ENCODE results near the gene GMDS. TPM values are rescaled to one million over a fixed set of nuclear protein-coding genes. Genes with fewer than 3 reads are reported as not detected.

The GMDS gene
- total RNA-seq, 1 donor from 2014 or later = 30.2 TPM

DNA sequence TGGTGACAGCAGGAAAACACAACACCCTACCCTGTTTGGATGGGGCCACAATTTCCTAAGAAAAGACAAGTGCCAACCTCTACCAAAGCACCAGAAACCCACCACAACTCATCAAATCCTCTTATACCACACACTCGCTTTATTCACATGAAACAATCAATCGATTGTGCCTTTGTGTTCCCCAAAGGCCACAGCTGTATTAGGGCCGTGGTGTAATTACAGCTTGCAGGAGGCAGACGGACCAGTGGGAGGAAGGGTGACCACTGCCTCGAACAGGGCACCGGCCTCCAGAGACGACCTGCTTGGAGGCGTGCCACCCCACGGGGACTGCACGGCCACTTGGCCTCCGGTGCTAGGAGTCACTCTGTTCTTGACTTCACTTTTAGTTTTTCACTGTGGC, 371.6 kb downstream of the GMDS start:
- TF ChIP-seq POLR2AphosphoS5 (IDR thresholded peaks at IDR 0.05; ENCODE audit: insufficient read depth in 1 of 2, low read depth in 1 of 2) = no peak
- TF ChIP-seq, protein P1, sequence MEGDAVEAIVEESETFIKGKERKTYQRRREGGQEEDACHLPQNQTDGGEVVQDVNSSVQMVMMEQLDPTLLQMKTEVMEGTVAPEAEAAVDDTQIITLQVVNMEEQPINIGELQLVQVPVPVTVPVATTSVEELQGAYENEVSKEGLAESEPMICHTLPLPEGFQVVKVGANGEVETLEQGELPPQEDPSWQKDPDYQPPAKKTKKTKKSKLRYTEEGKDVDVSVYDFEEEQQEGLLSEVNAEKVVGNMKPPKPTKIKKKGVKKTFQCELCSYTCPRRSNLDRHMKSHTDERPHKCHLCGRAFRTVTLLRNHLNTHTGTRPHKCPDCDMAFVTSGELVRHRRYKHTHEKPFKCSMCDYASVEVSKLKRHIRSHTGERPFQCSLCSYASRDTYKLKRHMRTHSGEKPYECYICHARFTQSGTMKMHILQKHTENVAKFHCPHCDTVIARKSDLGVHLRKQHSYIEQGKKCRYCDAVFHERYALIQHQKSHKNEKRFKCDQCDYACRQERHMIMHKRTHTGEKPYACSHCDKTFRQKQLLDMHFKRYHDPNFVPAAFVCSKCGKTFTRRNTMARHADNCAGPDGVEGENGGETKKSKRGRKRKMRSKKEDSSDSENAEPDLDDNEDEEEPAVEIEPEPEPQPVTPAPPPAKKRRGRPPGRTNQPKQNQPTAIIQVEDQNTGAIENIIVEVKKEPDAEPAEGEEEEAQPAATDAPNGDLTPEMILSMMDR (IDR thresholded peaks at IDR 0.05) = no peak
- TF ChIP-seq POLR2A (IDR thresholded peaks at IDR 0.05) = no peak
- intact Hi-C loops (cut with DNase I) = no loop called here
- H3K4me1 ChIP-seq = peaks cover 14% of the 10 kb centered on the region

DNA sequence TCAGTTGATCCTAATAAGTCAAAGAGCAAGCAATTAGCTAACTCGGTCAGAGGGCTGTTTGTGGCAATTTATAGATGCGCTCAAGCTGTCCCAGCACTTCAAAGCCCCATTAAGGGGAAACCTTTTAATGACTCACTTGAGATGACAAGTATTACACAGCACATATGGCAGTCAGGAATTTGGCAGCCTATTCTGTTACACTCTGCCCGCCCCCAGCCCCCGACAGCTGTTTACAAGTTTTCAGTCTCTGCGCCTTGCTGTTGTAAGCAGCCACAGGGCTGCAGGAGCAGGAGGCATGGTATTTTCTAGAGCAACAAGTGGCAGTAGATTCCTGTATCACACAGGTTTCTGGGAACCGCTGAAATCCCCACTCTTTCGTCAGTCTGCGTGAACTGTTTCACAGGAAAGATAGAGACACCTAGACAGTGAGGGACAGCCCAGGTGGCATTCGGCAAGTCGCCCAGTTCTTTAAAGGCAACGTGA, 372.7 kb downstream of the GMDS start:
- Histone ChIP-seq H3K4me1 (peaks cover 14% of the 10 kb centered on the region), H3K36me3 (no peaks in the 10 kb centered on the region), H3K27me3 (no peaks in the 10 kb centered on the region), H3K9me3 (no peaks in the 10 kb centered on the region), H3K27ac (no peak overlapping the region), H3K4me3 (no peak overlapping the region)
- TF ChIP-seq, protein P1 (IDR thresholded peaks at IDR 0.05) = no peak
- TF ChIP-seq POLR2A (IDR thresholded peaks at IDR 0.05) (no peak), POLR2AphosphoS5 (IDR thresholded peaks at IDR 0.05; ENCODE audit: insufficient read depth in 1 of 2, low read depth in 1 of 2) (no peak)
- intact Hi-C loops (cut with DNase I) = no loop called here
- DNase-seq (ENCODE audit: extremely low spot score in 2 of 2) = no peak

More for the DNA sequence above, 371.6 kb downstream of the GMDS start:
- Histone ChIP-seq H3K36me3 (no peaks in the 10 kb centered on the region), H3K9me3 (no peaks in the 10 kb centered on the region), H3K27ac (no peak overlapping the region), H3K4me3 (no peak overlapping the region), H3K27me3 (no peaks in the 10 kb centered on the region)
- DNase-seq (ENCODE audit: extremely low spot score in 2 of 2) = no peak

DNA sequence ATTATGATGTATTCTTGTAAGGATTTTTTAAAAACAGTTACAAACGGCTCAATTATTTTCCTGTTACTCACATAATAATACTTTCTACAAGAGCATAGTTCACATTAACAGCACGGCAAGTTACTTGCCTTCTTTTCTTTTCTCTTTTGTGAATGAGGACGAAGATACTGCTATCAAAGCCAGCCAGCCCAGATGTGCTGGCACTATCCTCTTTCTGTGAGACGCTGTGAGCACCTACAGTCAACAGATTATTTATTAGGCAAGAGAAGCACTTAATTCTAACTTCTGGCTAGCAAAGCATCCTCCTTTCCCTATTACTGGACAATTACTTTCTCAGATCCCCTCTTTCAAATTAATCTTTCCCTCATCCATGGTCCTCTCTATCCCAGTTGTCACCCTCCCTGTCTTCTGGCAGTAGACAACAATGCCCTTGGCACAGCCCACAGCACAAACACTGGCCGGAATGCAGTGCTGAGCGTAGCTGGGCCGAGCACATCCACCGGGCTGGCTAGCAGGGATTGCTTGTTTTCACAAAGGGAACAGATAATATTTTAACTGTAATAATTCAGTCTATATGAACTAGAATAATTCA, 373.6 kb downstream of the GMDS start:
- DNase-seq (ENCODE audit: extremely low spot score in 2 of 2) = no peak
- Histone ChIP-seq H3K4me1 (peaks cover 14% of the 10 kb centered on the region), H3K27ac (no peak overlapping the region), H3K9me3 (no peaks in the 10 kb centered on the region), H3K27me3 (no peaks in the 10 kb centered on the region), H3K4me3 (no peak overlapping the region), H3K36me3 (no peaks in the 10 kb centered on the region)
- TF ChIP-seq POLR2A (IDR thresholded peaks at IDR 0.05) (no peak), POLR2AphosphoS5 (IDR thresholded peaks at IDR 0.05; ENCODE audit: insufficient read depth in 1 of 2, low read depth in 1 of 2) (no peak)
- TF ChIP-seq, protein P1 (IDR thresholded peaks at IDR 0.05) = no peak
- intact Hi-C loops (cut with DNase I) = no loop called here

DNA sequence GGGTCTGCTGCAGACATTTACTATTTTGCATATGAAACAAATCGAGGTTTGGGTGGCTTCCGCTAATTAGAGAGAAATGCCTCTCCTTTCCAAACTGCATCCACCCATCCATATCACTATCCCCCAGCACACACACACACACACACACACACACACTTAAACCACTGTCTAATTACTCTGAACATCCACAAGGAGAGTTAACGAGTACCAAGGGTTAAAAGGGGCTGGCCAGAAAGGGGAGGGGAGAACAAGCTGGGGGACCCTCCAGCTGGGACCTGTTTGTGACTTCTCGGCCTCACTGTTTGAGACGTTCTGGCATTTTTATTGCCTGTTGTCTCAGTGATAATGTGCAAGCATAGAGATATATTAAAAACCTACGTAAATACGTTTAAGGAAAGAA, 374.5 kb downstream of the GMDS start:
- H3K27me3 ChIP-seq = no peaks in the 10 kb centered on the region
- H3K4me3 ChIP-seq = no peak overlapping the region
- no peaks in the 10 kb centered on the region for H3K9me3 ChIP-seq
- intact Hi-C loops (cut with DNase I) = no loop called here
- H3K27ac ChIP-seq = no peak overlapping the region
- TF ChIP-seq POLR2AphosphoS5 (IDR thresholded peaks at IDR 0.05; ENCODE audit: insufficient read depth in 1 of 2, low read depth in 1 of 2) = no peak
- TF ChIP-seq POLR2A (IDR thresholded peaks at IDR 0.05) = no peak
- TF ChIP-seq, protein P1 (IDR thresholded peaks at IDR 0.05) = no peak
- H3K4me1 ChIP-seq = peaks cover 14% of the 10 kb centered on the region
- no peaks in the 10 kb centered on the region for H3K36me3 ChIP-seq
- no peak for DNase-seq (ENCODE audit: extremely low spot score in 2 of 2)

DNA sequence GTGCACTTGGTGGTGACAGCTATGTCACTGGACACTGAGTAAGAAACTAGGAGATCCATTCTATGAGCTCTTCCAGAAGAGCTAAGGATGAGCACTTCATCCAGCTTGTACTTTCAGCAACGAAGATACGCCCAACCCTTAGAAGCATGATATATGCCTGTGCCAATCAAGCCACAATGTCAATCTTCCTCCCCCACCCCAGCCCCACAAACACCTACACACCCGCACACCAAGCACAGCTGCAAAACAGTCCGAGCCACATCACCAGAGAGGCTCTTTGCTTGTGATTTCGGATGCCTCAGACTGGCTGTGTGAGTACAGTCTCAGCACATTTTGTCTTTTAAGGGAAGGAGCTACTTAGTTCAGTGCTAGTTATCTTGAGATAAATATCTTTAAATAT, 375.2 kb downstream of the GMDS start:
- no peaks in the 10 kb centered on the region for H3K27me3 ChIP-seq
- H3K4me3 ChIP-seq = no peak overlapping the region
- no peaks in the 10 kb centered on the region for H3K36me3 ChIP-seq
- H3K27ac ChIP-seq = no peak overlapping the region
- no peaks in the 10 kb centered on the region for H3K9me3 ChIP-seq
- H3K4me1 ChIP-seq = peaks cover 14% of the 10 kb centered on the region
- TF ChIP-seq POLR2A (IDR thresholded peaks at IDR 0.05) (no peak), POLR2AphosphoS5 (IDR thresholded peaks at IDR 0.05; ENCODE audit: insufficient read depth in 1 of 2, low read depth in 1 of 2) (no peak)
- TF ChIP-seq, protein P1 (IDR thresholded peaks at IDR 0.05) = no peak
- intact Hi-C loops (cut with DNase I) = no loop called here
- DNase-seq (ENCODE audit: extremely low spot score in 2 of 2) = no peak

All from vagina (tissue), 2 donors.